ENCODE data around the gene BCL2L12.

Gene BCL2L12

GRCh38 chr19:49672131-49672919 is 6.6 kb downstream of the BCL2L12 start:
- H3K27me3 ChIP-seq (ENCODE audit: control insufficient read depth, low read length): no peaks in the 10 kb centered on the region
- peak overlapping the region; percentile 65 for H3K4me3 ChIP-seq (ENCODE audit: low read length)
- H3K79me2 ChIP-seq (ENCODE audit: control insufficient read depth, low read length): peaks cover 14% of the 10 kb centered on the region
- peaks cover 25% of the 10 kb centered on the region for H3F3A ChIP-seq (ENCODE audit: control insufficient read depth, insufficient read depth)
- H3K4me2 ChIP-seq (ENCODE audit: low read length): peak overlapping the region; percentile 74
- H3K9me2 ChIP-seq (replicated peaks; ENCODE audit: control insufficient read depth, low read length): no peaks in the 10 kb centered on the region
- no peak for TF ChIP-seq EZH2phosphoT487 (IDR thresholded peaks at IDR 0.05; ENCODE audit: borderline replicate concordance, low read length)
- TF ChIP-seq, protein P1, sequence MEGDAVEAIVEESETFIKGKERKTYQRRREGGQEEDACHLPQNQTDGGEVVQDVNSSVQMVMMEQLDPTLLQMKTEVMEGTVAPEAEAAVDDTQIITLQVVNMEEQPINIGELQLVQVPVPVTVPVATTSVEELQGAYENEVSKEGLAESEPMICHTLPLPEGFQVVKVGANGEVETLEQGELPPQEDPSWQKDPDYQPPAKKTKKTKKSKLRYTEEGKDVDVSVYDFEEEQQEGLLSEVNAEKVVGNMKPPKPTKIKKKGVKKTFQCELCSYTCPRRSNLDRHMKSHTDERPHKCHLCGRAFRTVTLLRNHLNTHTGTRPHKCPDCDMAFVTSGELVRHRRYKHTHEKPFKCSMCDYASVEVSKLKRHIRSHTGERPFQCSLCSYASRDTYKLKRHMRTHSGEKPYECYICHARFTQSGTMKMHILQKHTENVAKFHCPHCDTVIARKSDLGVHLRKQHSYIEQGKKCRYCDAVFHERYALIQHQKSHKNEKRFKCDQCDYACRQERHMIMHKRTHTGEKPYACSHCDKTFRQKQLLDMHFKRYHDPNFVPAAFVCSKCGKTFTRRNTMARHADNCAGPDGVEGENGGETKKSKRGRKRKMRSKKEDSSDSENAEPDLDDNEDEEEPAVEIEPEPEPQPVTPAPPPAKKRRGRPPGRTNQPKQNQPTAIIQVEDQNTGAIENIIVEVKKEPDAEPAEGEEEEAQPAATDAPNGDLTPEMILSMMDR (IDR thresholded peaks at IDR 0.05; ENCODE audit: low read depth, low read length, poor library complexity, severe bottlenecking): peak; percentile 98
- no peaks in the 10 kb centered on the region for H3K9me3 ChIP-seq (ENCODE audit: control insufficient read depth, insufficient read depth, low read length)
- H3K27ac ChIP-seq (ENCODE audit: low read depth, low read length): peak overlapping the region; percentile 96
- H3K4me1 ChIP-seq (ENCODE audit: control insufficient read depth, low read length): peaks cover 47% of the 10 kb centered on the region
- H4K20me1 ChIP-seq (ENCODE audit: control insufficient read depth, insufficient read depth, low read depth, low read length): no peaks in the 10 kb centered on the region
- peaks cover 44% of the 10 kb centered on the region for H3K36me3 ChIP-seq (ENCODE audit: control insufficient read depth, low read length)

- Histone ChIP-seq H3K36me3 (ENCODE audit: control insufficient read depth, low read length) (peaks cover 54% of the 10 kb centered on the region), H3K4me3 (ENCODE audit: low read length) (peak overlapping the region; percentile 95), H3K9me3 (ENCODE audit: control insufficient read depth, insufficient read depth, low read length) (no peaks in the 10 kb centered on the region), H3F3A (ENCODE audit: control insufficient read depth, insufficient read depth) (peaks cover 36% of the 10 kb centered on the region), H3K4me2 (ENCODE audit: low read length) (peak overlapping the region; percentile 91), H3K27ac (ENCODE audit: low read depth, low read length) (peak overlapping the region; percentile 96), H3K4me1 (ENCODE audit: control insufficient read depth, low read length) (peaks cover 74% of the 10 kb centered on the region), H3K27me3 (ENCODE audit: control insufficient read depth, low read length) (no peaks in the 10 kb centered on the region), H3K79me2 (ENCODE audit: control insufficient read depth, low read length) (peaks cover 43% of the 10 kb centered on the region), H3K9me2 (replicated peaks; ENCODE audit: control insufficient read depth, low read length) (no peaks in the 10 kb centered on the region), H4K20me1 (ENCODE audit: control insufficient read depth, insufficient read depth, low read depth, low read length) (peaks cover 18% of the 10 kb centered on the region)
- no peak for TF ChIP-seq EZH2phosphoT487 (IDR thresholded peaks at IDR 0.05; ENCODE audit: borderline replicate concordance, low read length)
- TF ChIP-seq, protein P1 (IDR thresholded peaks at IDR 0.05; ENCODE audit: low read depth, low read length, poor library complexity, severe bottlenecking): no peak
Measured at GRCh38 chr19:49676136-49676783, 10.5 kb downstream of the BCL2L12 start.

GRCh38 chr19:49676784-49677230 is 11.1 kb downstream of the BCL2L12 start:
- H3K36me3 ChIP-seq (ENCODE audit: control insufficient read depth, low read length): peaks cover 53% of the 10 kb centered on the region
- H3K4me3 ChIP-seq (ENCODE audit: low read length): peak overlapping the region; percentile 95
- no peaks in the 10 kb centered on the region for H3K27me3 ChIP-seq (ENCODE audit: control insufficient read depth, low read length)
- peaks cover 46% of the 10 kb centered on the region for H3K79me2 ChIP-seq (ENCODE audit: control insufficient read depth, low read length)
- peak overlapping the region; percentile 96 for H3K27ac ChIP-seq (ENCODE audit: low read depth, low read length)
- H3K4me1 ChIP-seq (ENCODE audit: control insufficient read depth, low read length): peaks cover 70% of the 10 kb centered on the region
- TF ChIP-seq EZH2phosphoT487 (IDR thresholded peaks at IDR 0.05; ENCODE audit: borderline replicate concordance, low read length): no peak
- TF ChIP-seq, protein P1 (IDR thresholded peaks at IDR 0.05; ENCODE audit: low read depth, low read length, poor library complexity, severe bottlenecking): no peak
- H3K4me2 ChIP-seq (ENCODE audit: low read length): peak overlapping the region; percentile 99
- H4K20me1 ChIP-seq (ENCODE audit: control insufficient read depth, insufficient read depth, low read depth, low read length): peaks cover 21% of the 10 kb centered on the region
- peaks cover 36% of the 10 kb centered on the region for H3F3A ChIP-seq (ENCODE audit: control insufficient read depth, insufficient read depth)
- H3K9me3 ChIP-seq (ENCODE audit: control insufficient read depth, insufficient read depth, low read length): no peaks in the 10 kb centered on the region
- no peaks in the 10 kb centered on the region for H3K9me2 ChIP-seq (replicated peaks; ENCODE audit: control insufficient read depth, low read length)
